GM19468 (cell line): ENCODE results near the gene SNN.

Experiments used
- ATAC-seq: cut with Tn5 transposase; IDR thresholded peaks from one replicate; pipeline ENCODE4 v1.9.1; 2021; ENCODE audit warnings: mild to moderate bottlenecking, moderate library complexity, moderate number of reproducible peaks; ENCODE audit not compliant: unreplicated experiment; ENCODE audit errors: extremely low read depth

SNN gene

GRCh38 chr16:11667824-11668622 lies at the start of gene SNN:
Gene SNN, plus strand, starts transcription at chr16:11668455. Its CDS starts 7,605 bp downstream, at chr16:11676060.
- peak; percentile 56 for ATAC-seq

- ATAC-seq = no peak
Observed at GRCh38 chr16:11619327-11619851, 48.9 kb upstream of the SNN start.

GRCh38 chr16:11620243-11621003 lies 47.8 kb upstream of the SNN start:
- no peak for ATAC-seq

GRCh38 chr16:11621539-11621919 lies 46.7 kb upstream of the SNN start:
- no peak for ATAC-seq

- ATAC-seq = no peak
Observed at GRCh38 chr16:11621920-11622651, 46.2 kb upstream of the SNN start.

- no peak for ATAC-seq
Observed at GRCh38 chr16:11624205-11624604, 44.0 kb upstream of the SNN start.

- no peak for ATAC-seq
Observed at GRCh38 chr16:11624636-11625607, 43.3 kb upstream of the SNN start.

GRCh38 chr16:11625769-11626168 lies 42.5 kb upstream of the SNN start:
- no peak for ATAC-seq

- no peak for ATAC-seq
Observed at GRCh38 chr16:11626657-11627291, 41.5 kb upstream of the SNN start.

GRCh38 chr16:11627292-11627663 lies 41.0 kb upstream of the SNN start:
- no peak for ATAC-seq

- ATAC-seq = no peak
Observed at GRCh38 chr16:11627822-11628457, 40.3 kb upstream of the SNN start.

GRCh38 chr16:11629071-11630030 lies 38.9 kb upstream of the SNN start:
- no peak for ATAC-seq

- ATAC-seq = no peak
Observed at GRCh38 chr16:11630046-11630767, 38.0 kb upstream of the SNN start.

- no peak for ATAC-seq
Observed at GRCh38 chr16:11630768-11631056, 37.5 kb upstream of the SNN start.

GRCh38 chr16:11631214-11631613 lies 37.0 kb upstream of the SNN start:
- ATAC-seq = no peak

- ATAC-seq = no peak
Observed at GRCh38 chr16:11632455-11632939, 35.8 kb upstream of the SNN start.

- ATAC-seq = no peak
Observed at GRCh38 chr16:11633113-11633512, 35.1 kb upstream of the SNN start.
